Heart right ventricle (tissue), 16 donors: Measurements from ENCODE around the gene GKN1. TPM values are rescaled to one million over a fixed set of nuclear protein-coding genes. Genes with fewer than 3 reads are reported as not detected.
A peak's percentile ranks its signal among the peaks of the same experiment; 100 is the strongest.

ENCODE experiments used
- ATAC-seq, 8 donors: fragments of 200-7000 bp; cut with Tn5 transposase; one replicate each; pipeline ENCODE4 v1.9.1; 2020; ENCODE audit warnings: mild to moderate bottlenecking in 8 of 8, moderate library complexity in 8 of 8, moderate number of reproducible peaks in 1 of 8
- DNase-seq, 2 donors: peaks; one replicate each; pipeline ENCODE4 v3.0.0-alpha.2; 2020
- H3K27ac ChIP-seq, 10 donors: fragments of 200-600 bp; sonication (generic) in 2 of 10; one replicate each; pipeline versions ENCODE4 v1.5.0 to v1.8.0; 2020 to 2022; ENCODE audit warnings: mild to moderate bottlenecking in 3 of 10
- H3K27me3 ChIP-seq, 7 donors: fragments of 200-600 bp; one replicate each; pipeline ENCODE4 v1.8.0; 2021 to 2022; ENCODE audit warnings: mild to moderate bottlenecking in 2 of 7
- H3K36me3 ChIP-seq, 9 donors: fragments of 200-600 bp; sonication (generic) in 1 of 9; one replicate each; pipeline versions ENCODE4 v1.5.0 to v1.8.0; 2020 to 2022; ENCODE audit warnings: mild to moderate bottlenecking in 2 of 9
- H3K4me1 ChIP-seq, 9 donors: fragments of 200-600 bp; sonication (generic) in 1 of 9; one replicate each; pipeline versions ENCODE4 v1.5.0 to v1.8.0; 2020 to 2022; ENCODE audit warnings: mild to moderate bottlenecking in 4 of 9
- H3K4me3 ChIP-seq, 10 donors: fragments of 200-600 bp; sonication (generic) in 2 of 10; one replicate each; pipeline versions ENCODE4 v1.5.0 to v1.8.0; 2020 to 2022; ENCODE audit warnings: mild to moderate bottlenecking in 7 of 10, moderate library complexity in 2 of 10
- H3K9me3 ChIP-seq, 11 donors: fragments of 200-600 bp in 10 of 11; sonication (generic) in 2 of 11; one replicate each; pipeline versions ENCODE4 v1.5.0 to v1.8.0; 2013 to 2022; ENCODE audit warnings: mild to moderate bottlenecking in 2 of 11, control low read depth in 1 of 11, moderate library complexity in 1 of 11
- WGBS, 2 donors: extraction: QIAGEN DNeasy Blood & Tissue Kit; methylation state at CpG; one replicate each; pipeline ENCODE4 v1.1.7; 2013; ENCODE audit warnings: inconsistent platforms in 1 of 2; 5-methylcytosine and 5-hydroxymethylcytosine counted together
- intact Hi-C, 10 donors: fragments of 100-400 bp; cut with DNase I; formaldehyde crosslinking; loops; one replicate each; pipeline versions ENCODE4 v1.11.1 to v1.14.2; 2022
- polyA plus RNA-seq, 2 donors: library from polyadenylated mRNA; stranded (reverse); fragments of 200-250 nt; gene quantifications; one replicate each; pipeline ENCODE4 v1.2.3, GENCODE V29; 2013
- total RNA-seq, 10 donors: library from RNA; stranded (reverse); fragmentation: NEBNext Ultra II Directional in 3 of 10; extraction: Animal tissue kit (Norgen Biotek cat#: 25700) in 3 of 10; gene quantifications; one replicate each; pipeline versions ENCODE4 v1.2.1 to v1.2.4, GENCODE V29; 2021 to 2023
- TF ChIP-seq, protein P1 (sequence below), 9 donors: fragments of 200-600 bp; sonication (generic) in 2 of 9; IDR thresholded peaks; one replicate each; pipeline versions ENCODE4 v1.5.0 to v1.8.0; 2021 to 2022; ENCODE audit warnings: antibody characterized with exemption in 9 of 9, mild to moderate bottlenecking in 5 of 9, moderate library complexity in 1 of 9
- donor health status: Arrhythmogenic right ventricular cardiomyopathy.
- donor health status: ischemic (EF 13 %, LVEDD 7.1; RV severe dilation, severe dysfunction).
- donor health status: healthy with polysubstance abuse.
- donor health status: DM: no; HTN: yes; CAD: no.
- donor health status: DM: no; HTN: no; CAD: no.
- donor health status: ischemic (EF 25% LVEDD 6.9; RV normal size, moderate dysfunction).
- donor health status: ischemic (EF 25% LVEDD 5.7; RV mildly dilated, moderate dysfunction).
- donor health status: healthy.
- donor health status: DM: yes; HTN: yes; CAD: no.
- donor health status: Ischemic cardiomyopathy.
- donor health status: ischemic (EF 35%, LVEDD 5.7; RV mildly dilated, moderate dysfunction).
- donor health status: nonischemic (EF 11% LVEDD 7.7; RV severe dilation, severe dysfunction).
- donor health status: DM: yes; HTN: yes; CAD: no.
- donor health status: PGD.
- donor health status: ischemic (EF 29% LVEDD 5.4; RV normal size, mild dysfunction).
- donor health status: nonischemic (EF 23%, LVEDD 6.1; RV moderate dilation, normal function).

GKN1 gene
- total and polyA plus RNA-seq, 12 donors, result 0.19 TPM; not detected in 11

DNA sequence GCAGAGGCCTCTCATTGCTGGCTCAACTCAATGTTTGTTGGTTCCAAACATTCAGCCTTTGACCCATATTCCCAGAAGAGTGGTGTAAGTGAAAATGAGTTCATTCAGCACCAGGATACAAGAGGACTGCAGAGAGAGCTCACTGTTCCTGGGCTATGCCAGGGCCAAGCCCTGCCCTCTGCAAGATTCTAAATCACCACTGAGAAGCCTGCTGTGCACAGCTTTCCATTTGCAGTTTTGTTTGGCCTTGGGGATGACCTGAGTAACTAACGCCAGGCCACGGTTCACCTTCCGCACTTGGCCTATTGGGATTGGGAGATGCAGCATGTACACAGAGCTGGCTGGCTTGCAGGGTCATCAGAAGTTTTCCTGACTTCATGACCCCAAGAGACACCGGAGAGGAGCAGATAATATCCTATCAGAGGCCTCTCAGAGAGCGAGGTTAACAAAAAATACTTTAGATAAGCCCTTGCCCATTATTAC, 12.6 kb downstream of the GKN1 start:
- Histone ChIP-seq H3K36me3 (no peaks in the 10 kb centered on the region), H3K9me3 (no peaks in the 10 kb centered on the region), H3K27me3 (peaks cover 0 to 3% (median 0%) of the 10 kb centered on the region in 7 donors), H3K27ac (no peak overlapping the region), H3K4me1 (peaks cover 0 to 9% (median 3%) of the 10 kb centered on the region in 9 donors), H3K4me3 (no peak overlapping the region)
- TF ChIP-seq, protein P1, sequence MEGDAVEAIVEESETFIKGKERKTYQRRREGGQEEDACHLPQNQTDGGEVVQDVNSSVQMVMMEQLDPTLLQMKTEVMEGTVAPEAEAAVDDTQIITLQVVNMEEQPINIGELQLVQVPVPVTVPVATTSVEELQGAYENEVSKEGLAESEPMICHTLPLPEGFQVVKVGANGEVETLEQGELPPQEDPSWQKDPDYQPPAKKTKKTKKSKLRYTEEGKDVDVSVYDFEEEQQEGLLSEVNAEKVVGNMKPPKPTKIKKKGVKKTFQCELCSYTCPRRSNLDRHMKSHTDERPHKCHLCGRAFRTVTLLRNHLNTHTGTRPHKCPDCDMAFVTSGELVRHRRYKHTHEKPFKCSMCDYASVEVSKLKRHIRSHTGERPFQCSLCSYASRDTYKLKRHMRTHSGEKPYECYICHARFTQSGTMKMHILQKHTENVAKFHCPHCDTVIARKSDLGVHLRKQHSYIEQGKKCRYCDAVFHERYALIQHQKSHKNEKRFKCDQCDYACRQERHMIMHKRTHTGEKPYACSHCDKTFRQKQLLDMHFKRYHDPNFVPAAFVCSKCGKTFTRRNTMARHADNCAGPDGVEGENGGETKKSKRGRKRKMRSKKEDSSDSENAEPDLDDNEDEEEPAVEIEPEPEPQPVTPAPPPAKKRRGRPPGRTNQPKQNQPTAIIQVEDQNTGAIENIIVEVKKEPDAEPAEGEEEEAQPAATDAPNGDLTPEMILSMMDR (IDR thresholded peaks at IDR 0.05), result no peak
- intact Hi-C loops, result no loop called here
- 48 to 49% methylated on average over 5 of the region's 5 CpGs for WGBS, 2 donors
- DNase-seq (no peak), ATAC-seq (peak in 5 of 8 donors; percentile 35 to 77 (median 70))

DNA sequence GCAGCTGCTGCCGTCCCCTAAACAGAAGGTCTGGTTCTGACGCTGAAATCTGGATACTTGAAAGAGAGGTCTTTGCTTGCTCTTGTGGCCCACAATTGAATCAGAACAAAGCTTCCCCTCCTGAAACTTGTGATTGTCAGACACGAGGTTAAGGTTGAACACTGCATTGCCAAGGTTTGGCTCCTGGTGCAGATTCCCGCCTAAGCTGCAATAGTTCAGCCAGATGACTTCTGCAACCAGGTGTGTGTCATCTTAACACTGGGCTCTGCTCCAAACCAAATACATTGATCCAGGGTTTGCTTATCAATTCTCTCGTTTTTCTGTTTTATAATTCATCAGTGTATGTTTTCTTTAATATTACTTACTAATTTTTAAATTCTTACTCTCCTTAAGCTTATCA, 14.6 kb downstream of the GKN1 start:
- ATAC-seq (no peak), DNase-seq (no peak)
- H3K4me3 ChIP-seq, result no peak overlapping the region
- WGBS, 2 donors, result 56 to 74% methylated on average over 5 of the region's 5 CpGs
- TF ChIP-seq, protein P1 (IDR thresholded peaks at IDR 0.05), result no peak
- H3K4me1 ChIP-seq, result peaks cover 0 to 9% (median 3%) of the 10 kb centered on the region in 9 donors
- peaks cover 0 to 3% (median 0%) of the 10 kb centered on the region in 7 donors for H3K27me3 ChIP-seq
- no peak overlapping the region for H3K27ac ChIP-seq
- H3K9me3 ChIP-seq, result no peaks in the 10 kb centered on the region
- no peaks in the 10 kb centered on the region for H3K36me3 ChIP-seq
- intact Hi-C loops, result no loop called here

DNA sequence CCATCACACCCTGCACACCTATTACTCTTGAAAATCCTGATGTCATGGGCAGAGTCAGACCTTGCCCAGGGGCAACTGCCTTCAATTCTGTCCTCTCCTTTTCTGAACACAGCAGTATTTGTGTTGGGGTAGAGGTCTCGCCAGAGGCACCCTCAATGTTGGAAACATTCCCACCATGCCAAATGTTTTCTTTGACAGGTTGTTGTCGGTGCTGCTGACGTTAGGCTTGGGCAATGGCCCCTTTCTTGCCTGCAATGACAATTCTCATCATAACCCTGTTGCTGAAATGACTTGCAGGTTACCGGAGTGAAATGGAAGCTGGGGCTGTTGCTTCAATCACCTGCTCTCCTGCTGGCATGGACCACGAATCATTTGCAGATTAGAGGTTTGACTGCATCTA, 17.9 kb downstream of the GKN1 start:
- Histone ChIP-seq H3K4me1 (peaks cover 0 to under 1% (median 0%) of the 10 kb centered on the region in 9 donors), H3K9me3 (no peaks in the 10 kb centered on the region), H3K4me3 (no peak overlapping the region), H3K27ac (no peak overlapping the region), H3K36me3 (no peaks in the 10 kb centered on the region), H3K27me3 (peaks cover 0 to 3% (median 0%) of the 10 kb centered on the region in 7 donors)
- TF ChIP-seq, protein P1 (IDR thresholded peaks at IDR 0.05), result no peak
- no peak for ATAC-seq
- intact Hi-C loops, result no loop called here
- DNase-seq, result no peak
- WGBS, 2 donors, result 80 to 85% methylated on average over 5 of the region's 5 CpGs

DNA sequence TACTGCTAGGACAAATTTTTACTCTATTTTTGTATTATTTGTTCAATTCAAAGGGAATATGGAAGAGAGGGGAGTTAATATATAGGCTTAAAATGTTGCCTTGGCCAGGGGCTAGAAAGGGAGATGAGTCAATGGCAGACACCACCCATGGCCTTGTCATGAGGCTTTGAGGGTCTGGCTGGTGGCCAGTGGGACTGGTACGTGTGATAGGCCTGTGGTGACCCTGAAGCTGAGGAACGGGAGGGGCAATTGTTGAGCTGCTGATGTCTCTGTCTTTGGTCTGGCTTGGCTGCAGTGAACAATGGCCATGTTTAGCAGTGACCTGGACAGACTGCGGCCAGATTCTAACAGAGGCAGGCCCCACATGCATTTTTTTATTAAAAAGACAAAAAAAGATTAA, 18.5 kb downstream of the GKN1 start:
- H3K36me3 ChIP-seq, result no peaks in the 10 kb centered on the region
- no peak overlapping the region for H3K4me3 ChIP-seq
- H3K4me1 ChIP-seq, result no peaks in the 10 kb centered on the region
- H3K27me3 ChIP-seq, result peaks cover 0 to 3% (median 0%) of the 10 kb centered on the region in 7 donors
- DNase-seq, result no peak
- ATAC-seq, result no peak
- 62 to 86% methylated on average over 3 of the region's 3 CpGs for WGBS, 2 donors
- no peaks in the 10 kb centered on the region for H3K9me3 ChIP-seq
- TF ChIP-seq, protein P1 (IDR thresholded peaks at IDR 0.05), result no peak
- H3K27ac ChIP-seq, result no peak overlapping the region
- intact Hi-C loops, result no loop called here
